HL-60 (cell line): ENCODE data around the gene PCLAF.

Experiments
- GABPA ChIP-seq: IDR thresholded peaks from 2 replicates; pipeline ENCODE4 v1.6.1; 2012; ENCODE audit warnings: low read depth
- POLR2AphosphoS5 ChIP-seq: IDR thresholded peaks from 2 replicates; pipeline ENCODE4 v1.6.1; 2012; ENCODE audit warnings: low read depth
- SPI1 ChIP-seq: IDR thresholded peaks from 2 replicates; pipeline ENCODE4 v1.6.1; 2012; ENCODE audit warnings: low read depth, mild to moderate bottlenecking, borderline replicate concordance
- TF ChIP-seq, protein P1 (sequence below): IDR thresholded peaks from 2 replicates; pipeline ENCODE4 v1.6.1; 2012; ENCODE audit warnings: low read depth; ENCODE audit not compliant: insufficient replicate concordance
- TF ChIP-seq, protein P2 (sequence below): IDR thresholded peaks from one replicate; pipeline ENCODE4 v1.5.1; 2011; ENCODE audit warnings: low read length, control low read depth, inconsistent platforms; ENCODE audit not compliant: insufficient read depth

DNA sequence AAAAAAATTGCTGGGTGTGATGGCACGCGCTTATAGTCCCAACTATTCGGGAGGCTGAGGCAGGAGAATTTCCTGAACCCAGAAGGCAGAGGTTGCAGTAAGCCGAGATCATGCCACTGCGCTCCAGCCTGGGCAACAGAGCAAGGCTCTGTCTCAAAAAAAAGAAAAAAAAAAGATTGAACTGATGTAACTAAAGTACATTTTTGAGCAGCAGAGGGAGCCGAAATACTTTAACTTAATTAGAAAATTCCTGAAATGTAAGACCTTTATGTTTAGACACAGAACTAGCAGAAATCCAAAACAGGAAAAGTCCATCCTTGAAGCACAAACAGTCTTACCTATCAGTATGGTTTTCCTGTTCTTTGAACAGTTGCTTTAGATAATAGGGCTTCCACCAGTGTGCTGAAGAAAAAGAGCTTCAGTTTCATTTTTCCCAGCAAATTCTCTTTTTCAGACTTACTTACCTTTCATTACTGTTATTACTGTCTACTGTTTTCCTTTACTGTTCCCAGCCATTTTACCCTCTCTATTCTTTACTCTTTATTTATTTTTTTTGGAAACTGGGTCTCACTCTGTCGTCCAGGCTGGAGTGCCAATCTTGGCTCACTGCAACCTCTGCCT lies 45.7 kb upstream of the PCLAF start:
- TF ChIP-seq SPI1 (no peak), GABPA (no peak), POLR2AphosphoS5 (no peak)
- TF ChIP-seq, protein P1, sequence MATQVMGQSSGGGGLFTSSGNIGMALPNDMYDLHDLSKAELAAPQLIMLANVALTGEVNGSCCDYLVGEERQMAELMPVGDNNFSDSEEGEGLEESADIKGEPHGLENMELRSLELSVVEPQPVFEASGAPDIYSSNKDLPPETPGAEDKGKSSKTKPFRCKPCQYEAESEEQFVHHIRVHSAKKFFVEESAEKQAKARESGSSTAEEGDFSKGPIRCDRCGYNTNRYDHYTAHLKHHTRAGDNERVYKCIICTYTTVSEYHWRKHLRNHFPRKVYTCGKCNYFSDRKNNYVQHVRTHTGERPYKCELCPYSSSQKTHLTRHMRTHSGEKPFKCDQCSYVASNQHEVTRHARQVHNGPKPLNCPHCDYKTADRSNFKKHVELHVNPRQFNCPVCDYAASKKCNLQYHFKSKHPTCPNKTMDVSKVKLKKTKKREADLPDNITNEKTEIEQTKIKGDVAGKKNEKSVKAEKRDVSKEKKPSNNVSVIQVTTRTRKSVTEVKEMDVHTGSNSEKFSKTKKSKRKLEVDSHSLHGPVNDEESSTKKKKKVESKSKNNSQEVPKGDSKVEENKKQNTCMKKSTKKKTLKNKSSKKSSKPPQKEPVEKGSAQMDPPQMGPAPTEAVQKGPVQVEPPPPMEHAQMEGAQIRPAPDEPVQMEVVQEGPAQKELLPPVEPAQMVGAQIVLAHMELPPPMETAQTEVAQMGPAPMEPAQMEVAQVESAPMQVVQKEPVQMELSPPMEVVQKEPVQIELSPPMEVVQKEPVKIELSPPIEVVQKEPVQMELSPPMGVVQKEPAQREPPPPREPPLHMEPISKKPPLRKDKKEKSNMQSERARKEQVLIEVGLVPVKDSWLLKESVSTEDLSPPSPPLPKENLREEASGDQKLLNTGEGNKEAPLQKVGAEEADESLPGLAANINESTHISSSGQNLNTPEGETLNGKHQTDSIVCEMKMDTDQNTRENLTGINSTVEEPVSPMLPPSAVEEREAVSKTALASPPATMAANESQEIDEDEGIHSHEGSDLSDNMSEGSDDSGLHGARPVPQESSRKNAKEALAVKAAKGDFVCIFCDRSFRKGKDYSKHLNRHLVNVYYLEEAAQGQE: no peak
- TF ChIP-seq, protein P2, sequence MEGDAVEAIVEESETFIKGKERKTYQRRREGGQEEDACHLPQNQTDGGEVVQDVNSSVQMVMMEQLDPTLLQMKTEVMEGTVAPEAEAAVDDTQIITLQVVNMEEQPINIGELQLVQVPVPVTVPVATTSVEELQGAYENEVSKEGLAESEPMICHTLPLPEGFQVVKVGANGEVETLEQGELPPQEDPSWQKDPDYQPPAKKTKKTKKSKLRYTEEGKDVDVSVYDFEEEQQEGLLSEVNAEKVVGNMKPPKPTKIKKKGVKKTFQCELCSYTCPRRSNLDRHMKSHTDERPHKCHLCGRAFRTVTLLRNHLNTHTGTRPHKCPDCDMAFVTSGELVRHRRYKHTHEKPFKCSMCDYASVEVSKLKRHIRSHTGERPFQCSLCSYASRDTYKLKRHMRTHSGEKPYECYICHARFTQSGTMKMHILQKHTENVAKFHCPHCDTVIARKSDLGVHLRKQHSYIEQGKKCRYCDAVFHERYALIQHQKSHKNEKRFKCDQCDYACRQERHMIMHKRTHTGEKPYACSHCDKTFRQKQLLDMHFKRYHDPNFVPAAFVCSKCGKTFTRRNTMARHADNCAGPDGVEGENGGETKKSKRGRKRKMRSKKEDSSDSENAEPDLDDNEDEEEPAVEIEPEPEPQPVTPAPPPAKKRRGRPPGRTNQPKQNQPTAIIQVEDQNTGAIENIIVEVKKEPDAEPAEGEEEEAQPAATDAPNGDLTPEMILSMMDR: no peak
